NCI-H526 (cell line): ENCODE results near the gene NUP62.
A peak's percentile ranks its signal among the peaks of the same experiment; 100 is the strongest.

ENCODE experiments used
- DNase-seq, 2 experiments: peaks; one replicate each; lab custom pipeline; 2025; lab: John Stamatoyannopoulos, UW

NUP62 gene

GRCh38 chr19:49866933-49867782, 62.1 kb downstream of the NUP62 start, which contains the start of gene PNKP:
PNKP (minus strand) TSS chr19:49867576; CDS start chr19:49867204, 372 bp downstream.
- DNase-seq: peak; percentile 90 to 97

- no peak for DNase-seq
These were observed 64.4 kb downstream of the NUP62 start for GRCh38 chr19:49864890-49865289.

DNA sequence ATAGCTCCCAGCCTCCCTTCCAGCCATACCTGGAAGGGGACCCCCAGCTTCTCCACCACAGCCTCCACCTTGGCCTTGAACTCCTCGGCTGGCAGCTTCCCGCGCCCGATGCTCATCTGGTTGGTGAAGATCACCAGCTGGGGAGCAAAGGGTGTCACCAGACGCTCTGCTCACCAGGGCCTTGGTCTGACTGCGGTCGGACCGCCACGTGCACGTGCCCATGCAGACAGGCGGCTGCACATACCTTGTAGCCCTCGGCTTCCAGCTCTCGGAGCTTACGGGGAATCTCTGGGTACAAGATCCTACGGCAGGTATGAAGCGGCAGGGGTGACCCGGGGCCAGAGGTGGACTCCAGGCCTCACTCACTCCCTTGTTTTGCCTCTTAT, 65.4 kb downstream of the NUP62 start:
- no peak for DNase-seq

GRCh38 chr19:49863254-49863934, 65.9 kb downstream of the NUP62 start:
- no peak for DNase-seq

GRCh38 chr19:49862391-49863253, 66.7 kb downstream of the NUP62 start:
- peak in 1 of 2 experiments; percentile 48 for DNase-seq

DNA sequence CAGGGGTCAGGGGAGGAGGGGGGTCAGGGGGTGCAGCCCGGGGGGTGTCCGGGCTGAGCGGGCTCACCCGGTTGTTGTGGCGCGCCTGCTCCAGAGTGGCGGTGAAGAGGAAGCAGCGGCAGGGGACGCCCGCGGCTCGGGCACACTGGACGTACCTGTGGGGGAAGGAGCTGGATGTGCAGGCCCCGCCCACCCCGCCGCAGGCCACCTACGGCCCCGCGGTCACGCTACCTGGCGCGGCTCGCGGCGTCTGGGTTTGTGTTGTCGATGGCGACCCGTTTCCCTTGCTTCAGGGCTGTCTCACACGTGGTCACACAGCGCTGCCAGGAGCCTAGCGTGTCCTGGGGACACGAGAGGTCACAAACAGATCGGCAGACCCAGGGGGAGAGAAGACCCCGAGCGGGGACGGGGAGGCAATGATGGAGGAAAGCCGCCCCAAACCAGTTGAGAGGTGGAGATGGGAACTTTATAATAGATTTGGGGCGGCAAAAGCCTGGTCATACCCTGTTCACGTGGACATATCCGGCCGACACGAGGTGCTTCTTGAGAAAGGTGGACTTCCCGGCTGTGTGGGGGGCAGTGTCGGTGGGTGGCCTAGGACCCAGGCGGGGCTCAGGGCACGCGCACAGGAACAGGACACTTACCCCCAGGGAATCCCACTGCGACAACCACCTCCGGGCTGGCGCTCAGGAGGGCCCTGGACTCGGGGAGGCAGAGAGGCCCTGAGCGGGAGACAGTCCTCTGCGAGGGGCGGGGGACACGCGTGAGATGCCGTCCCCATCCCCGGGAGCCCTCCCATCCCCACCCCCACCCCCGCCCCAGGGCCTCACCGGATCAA, 67.5 kb downstream of the NUP62 start:
- peak in 1 of 2 experiments; percentile 79 for DNase-seq

DNA sequence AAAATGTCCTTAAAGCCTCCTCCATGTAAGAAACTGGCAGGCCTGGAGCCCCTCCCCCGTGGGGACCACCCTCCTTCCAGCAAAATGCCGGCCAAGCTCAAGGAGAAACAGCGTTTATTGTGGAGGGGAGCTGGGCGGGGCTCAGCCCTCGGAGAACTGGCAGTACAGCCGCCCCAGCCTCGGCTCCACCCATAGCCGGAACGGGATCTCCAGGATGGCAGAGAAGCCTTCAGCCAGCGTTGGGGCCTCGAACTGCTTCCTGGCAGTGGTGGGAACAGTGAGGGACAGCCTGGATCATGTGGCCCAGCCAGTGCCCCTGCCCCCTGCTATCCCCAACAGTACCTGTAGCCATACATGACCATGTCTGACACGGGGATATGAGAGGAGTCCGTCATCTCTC, 68.2 kb downstream of the NUP62 start:
- peak; percentile 40 to 72 for DNase-seq

DNA sequence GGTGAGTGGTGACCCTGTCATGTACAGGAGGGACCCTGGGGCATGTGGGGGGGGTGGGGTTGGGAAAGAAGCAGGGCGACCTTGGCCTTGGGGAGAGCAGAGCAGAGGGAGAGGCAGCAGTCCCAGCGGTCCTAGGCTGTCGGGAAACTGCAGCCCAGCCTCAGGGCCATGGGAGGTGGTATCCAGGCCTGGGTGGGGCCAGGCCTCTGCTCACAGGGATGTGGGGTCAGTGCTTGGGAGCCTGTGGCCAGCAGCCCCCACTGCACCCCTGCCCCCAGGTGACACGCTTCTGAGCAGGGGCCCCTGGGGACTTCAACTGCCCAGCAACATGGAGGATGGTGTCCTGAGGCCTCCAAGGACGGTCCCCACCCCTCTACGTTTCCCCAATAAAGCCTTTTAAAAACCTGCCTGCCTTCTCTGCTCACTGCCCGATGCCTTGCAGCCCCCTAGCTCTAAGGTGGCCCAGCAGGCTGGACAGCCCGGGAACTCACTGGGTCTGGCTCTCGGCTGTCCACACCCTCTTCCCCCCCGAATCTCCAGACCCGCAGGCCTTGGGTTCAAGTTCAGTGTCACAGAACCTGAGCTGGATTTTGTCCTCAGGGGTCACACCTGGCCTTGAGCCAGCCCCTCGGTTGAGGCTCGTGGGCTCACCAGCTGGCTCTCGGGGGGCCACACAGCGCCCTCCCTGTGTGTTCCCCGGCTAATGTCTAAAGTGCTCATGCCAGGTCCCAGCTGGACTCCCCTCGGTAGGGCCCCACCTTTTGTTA, 68.8 kb downstream of the NUP62 start:
- no peak for DNase-seq

- no peak for DNase-seq
These were observed 69.5 kb downstream of the NUP62 start for GRCh38 chr19:49859682-49860335.

DNA sequence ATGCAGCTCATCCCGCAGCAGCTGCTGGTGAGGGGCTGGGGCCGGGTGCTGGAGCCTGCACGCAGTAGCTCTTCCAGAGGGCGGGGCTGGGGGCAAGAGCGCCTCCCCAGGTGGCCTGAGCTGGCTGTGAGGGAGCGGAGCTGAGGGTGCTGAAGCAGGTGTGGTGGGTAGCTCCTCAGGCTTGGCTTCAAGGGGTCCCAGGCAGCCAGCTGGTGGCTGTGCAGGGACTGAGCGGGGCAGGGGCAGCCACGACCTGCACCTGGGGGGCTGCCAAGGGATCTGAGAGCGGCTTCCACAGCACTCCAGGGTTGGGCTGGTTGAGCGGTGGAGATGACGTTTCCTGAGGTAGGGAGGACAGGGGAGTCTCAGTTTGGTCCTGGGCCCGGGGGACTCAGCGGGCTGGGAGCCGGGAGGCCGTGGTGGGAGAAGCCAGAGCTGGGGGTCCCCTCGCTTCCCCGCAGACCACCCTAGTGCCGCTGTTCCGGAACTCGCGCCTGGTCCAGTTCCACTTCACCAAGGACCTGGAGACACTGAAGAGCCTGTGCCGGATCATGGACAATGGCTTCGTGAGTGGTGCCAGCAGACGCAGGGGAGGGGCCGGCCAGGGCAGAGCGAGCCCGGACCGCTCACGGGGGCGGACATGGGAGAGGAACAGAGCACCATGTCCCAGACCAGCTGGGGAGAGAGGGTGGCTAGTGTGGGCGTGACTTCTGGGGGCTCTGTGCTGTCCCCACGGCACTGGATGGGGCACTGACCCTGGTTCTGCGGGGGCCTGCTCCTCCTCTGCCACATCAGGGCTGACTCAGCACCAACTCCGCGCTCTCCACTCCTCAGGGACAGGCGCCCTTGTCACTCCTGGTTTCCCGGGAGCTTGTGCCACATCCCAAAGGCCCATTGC, 71.0 kb downstream of the NUP62 start:
- DNase-seq: peak in 1 of 2 experiments; percentile 26

DNA sequence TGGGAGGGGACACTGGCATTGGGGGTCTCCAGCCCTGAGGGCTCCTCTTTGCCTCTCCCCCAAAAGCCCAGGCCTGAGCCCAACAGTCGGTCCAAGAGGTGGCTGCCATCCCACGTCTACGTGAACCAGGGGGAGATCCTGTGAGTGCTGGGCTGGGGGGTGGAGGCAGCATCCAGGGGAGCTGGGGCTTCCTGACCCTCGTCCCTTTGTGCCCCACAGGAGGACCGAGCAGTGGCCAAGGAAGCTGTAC, 71.5 kb downstream of the NUP62 start:
- no peak for DNase-seq

- DNase-seq: peak in 1 of 2 experiments; percentile 26
These were observed 72.1 kb downstream of the NUP62 start for GRCh38 chr19:49857061-49857837.
